GOT3 (cell line): ENCODE results near the gene TSPOAP1.
"Not testable (repeated sequence)": the region's sequence is repeated elsewhere in the genome, so short reads cannot be mapped to it uniquely, and the experiment has no call there.

ENCODE experiments used
- DNase-seq: peaks from one replicate; lab custom pipeline; 2025; ENCODE audit warnings: mixed read lengths; lab: John Stamatoyannopoulos, UW

Gene TSPOAP1

DNA sequence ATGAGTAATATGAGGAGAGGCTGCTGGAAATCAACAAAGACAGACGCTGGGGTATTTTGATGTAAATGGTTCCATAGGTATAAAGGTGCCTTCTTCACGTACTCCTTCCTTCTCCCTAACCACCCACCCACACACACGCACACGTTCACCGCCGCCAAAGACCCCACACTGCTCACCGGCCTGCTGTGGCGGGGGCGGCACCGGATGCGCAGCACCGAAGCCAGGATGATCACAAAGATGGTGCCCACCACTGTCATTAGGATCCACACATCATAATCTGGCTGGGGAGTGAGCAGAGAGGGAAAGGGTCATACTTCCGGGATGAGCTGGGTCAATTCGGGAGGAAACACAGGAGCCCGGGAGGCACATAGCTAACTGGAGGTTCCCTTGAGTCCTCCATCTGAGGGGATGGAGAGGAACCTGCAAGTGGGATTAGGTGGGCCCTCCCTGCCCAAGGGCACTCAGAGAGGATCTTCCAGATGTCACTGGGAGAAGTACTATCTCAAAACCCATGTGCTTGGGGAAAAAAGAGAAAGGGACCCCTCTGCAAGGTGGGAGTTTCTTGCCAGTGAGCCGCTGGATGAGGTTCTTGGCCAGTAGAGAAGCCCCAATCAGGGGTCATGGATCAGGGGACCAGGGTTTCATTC, 33.9 kb upstream of the TSPOAP1 start:
- DNase-seq: no peak

GRCh38 chr17:58360296-58361063, 31.9 kb upstream of the TSPOAP1 start:
- no peak for DNase-seq

DNA sequence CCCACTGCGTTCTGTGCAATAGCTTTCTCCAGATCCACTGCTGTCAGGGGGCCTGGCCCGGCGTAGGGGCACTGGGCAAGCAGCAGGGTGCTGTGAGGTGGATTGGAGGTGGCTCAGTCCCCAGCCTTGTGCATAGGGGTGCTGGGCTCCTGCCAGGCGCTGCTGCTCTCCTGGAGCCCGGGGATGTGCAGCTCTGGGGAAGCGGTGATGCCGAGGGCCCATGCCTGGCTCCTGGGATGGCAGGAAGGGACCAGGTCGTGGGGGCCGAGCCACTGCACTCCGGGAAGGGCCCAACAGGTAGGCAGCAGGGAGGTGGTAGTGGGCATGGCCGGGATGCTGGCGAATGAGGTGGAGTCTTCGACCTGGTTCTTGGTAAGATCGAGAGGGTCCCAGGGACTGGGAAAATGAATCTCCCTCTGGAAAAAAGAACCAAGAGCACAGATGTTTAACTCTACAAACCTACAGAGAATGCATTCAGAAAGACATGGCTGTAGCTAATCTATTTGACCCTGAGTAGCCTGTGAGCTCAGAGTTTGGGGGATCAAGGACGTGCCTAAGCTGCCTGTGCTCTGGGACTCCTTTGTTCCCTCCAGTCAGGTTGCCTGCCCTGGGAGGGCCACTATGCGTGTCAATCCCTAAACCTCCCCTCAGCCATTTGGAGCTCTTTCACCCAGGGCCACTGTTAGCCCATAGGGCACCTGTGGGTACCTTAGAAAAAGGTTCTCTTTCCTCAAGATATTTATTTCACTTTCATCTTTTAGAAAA, 30.0 kb upstream of the TSPOAP1 start:
- DNase-seq: no peak

GRCh38 chr17:58357312-58358297, 29.0 kb upstream of the TSPOAP1 start:
- DNase-seq: no peak

GRCh38 chr17:58356231-58356630, 27.6 kb upstream of the TSPOAP1 start:
- no peak for DNase-seq

DNA sequence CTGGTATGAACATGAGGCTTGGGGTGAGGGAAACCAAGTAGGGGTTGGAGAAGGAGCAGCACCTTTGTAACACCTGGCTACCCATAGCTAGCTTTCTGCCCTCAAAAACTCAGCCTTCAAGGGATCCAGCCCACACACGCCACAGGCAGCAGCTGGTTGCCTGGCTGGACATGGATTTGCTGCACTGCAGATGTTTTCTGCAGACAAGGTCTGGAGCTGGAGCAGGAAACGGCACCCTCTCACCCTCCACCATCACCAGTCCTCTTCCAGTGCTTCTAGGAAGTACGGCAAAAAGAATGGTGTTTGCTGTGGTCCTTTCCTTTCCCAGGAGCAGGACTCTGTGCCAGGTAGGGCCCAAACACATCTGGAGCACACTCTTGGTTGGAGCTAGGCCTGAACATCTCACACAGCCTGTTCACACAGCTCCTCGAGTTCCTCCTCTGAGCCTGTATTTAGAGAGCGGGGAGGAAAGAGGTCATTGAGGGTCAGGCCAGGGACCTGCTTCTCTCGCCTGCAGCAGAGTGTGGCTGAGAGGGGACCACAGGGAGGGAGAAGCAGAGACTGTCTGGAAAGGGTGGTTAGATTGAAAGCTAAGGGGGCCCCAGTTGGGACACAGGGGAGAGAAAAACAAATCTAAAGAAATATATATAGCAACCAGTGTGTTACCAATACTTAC, 26.1 kb upstream of the TSPOAP1 start:
- no peak for DNase-seq

GRCh38 chr17:58353389-58353825, 24.8 kb upstream of the TSPOAP1 start:
- no peak for DNase-seq

- DNase-seq: no peak
Measured at GRCh38 chr17:58352596-58353388, 24.2 kb upstream of the TSPOAP1 start.

DNA sequence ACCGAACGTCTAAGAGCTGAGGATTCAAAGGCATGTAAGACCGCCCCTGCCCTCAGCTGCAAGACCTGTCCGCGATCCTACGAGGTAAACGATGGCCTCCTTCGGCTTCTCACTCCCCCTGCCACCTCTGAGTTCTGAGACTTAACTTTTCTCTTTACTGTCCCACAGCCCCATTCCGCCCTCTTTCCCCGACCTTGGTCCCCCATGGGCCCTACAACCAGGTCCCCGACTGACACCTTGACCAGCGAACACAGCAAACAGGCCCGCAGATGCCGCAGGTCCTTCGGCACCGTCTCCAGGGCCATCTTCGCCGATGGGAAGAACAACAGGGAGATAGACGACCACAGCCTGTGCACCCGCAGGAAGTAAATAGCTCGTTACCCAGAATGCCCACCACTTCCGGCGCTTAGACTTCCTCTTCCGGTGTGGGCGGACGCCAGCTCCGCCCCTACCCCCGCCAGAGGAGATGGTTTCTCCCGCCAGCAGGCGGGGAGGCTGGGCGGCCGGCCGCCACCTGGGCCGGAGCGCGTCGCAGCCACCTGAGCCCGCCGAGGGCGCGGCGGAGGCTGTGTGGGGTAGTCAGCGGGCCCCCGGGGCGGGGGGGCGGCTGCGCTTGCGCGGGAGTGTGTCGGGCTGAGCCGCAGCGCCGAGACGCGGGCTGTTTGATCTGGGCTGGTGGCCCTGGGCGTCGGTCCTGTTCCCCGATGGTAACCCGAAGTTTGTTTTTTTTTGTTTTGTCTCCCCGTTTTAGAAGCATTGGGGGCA, 23.4 kb upstream of the TSPOAP1 start, which contains the start of gene SUPT4H1:
Gene SUPT4H1 (minus strand): TSS at position 371 of the 765 bp plus-strand sequence. CDS start 66 bp downstream, at position 305.
- peak; percentile 40 for DNase-seq

- DNase-seq: no peak
Measured at GRCh38 chr17:58351182-58351581, 22.6 kb upstream of the TSPOAP1 start.

GRCh38 chr17:58348038-58348437, 19.4 kb upstream of the TSPOAP1 start:
- no peak for DNase-seq

DNA sequence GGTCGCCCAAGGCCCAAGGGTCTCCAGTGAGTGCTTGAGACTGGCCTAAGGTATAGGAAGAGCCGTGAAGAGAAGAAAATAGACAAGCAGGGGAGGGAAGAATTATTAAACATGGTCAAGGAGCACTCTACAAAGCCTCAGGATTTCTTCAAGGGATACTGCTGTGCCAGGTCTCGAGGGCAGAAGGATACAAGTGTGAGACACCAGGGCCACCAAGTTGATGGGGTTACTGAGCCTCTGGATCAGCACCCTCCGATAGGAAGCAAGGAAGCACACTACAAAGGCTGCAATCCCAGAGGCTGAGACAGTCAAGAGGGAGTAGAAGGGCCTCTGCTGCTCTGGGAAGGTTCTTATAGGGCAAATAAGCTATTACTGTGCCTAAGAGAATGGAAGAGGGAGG, 16.9 kb upstream of the TSPOAP1 start:
- DNase-seq: no peak

GRCh38 chr17:58344791-58345157, 16.2 kb upstream of the TSPOAP1 start:
- DNase-seq: no peak

GRCh38 chr17:58344047-58344790, 15.6 kb upstream of the TSPOAP1 start:
- no peak for DNase-seq

DNA sequence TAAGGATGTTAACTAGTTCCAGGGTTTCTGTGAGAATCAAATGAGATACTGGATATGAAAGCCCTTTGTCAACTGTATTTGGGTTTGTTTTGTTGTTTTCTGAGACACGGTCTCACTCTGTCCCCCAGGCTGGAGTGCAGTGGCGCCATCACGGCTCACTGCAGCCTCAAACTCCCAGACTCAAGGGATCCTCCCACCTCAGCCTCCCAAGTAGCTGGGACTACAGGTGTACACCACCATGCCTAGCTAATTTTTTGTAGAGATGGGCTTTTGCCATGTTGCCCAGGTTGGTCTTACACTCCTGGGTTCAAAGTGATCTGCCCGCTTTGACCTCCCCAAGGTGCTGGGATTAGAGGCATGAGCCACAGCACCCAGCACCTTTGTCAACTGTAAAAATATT, 14.5 kb upstream of the TSPOAP1 start:
- DNase-seq: no peak

GRCh38 chr17:58341861-58342475, 13.4 kb upstream of the TSPOAP1 start:
- DNase-seq: no peak

DNA sequence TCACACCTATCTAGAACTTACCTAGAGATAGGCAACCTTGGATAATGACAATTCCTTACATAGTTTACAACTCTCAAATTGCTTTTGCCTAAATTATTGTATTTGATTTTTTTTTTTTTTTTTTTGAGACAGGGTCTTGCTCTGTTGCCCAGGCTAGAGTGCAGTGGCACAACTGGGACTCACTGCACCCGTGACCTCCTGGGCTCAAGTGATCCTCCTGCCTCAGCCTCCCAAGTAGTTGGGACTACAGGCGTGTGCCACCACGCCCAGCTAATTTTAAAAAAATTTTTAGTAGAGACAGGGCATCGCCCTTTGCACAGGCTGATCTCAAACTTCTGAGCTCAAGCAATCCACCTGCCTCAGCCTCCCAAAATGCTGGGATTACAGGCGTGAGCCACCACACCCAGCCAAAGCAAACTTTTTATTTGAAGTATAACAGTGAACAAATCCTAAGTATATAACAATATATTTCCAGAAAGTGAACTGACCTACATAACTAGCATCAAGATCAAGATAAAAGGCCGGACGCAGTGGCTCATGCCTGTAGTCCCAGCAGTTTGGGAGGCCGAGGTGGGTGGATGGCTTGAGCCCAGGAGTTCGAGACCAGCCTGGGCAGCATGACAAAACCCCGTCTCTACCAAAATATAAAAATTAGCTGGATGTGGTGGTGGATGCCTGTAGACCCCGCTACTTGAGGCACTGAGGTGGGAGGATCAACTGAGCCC, 12.7 kb upstream of the TSPOAP1 start:
- not testable (repeated sequence) for DNase-seq
